HepG2 (cell line): ENCODE measurements around the gene ZG16. TPM values are rescaled to one million over a fixed set of nuclear protein-coding genes. Genes with fewer than 3 reads are reported as not detected.

Experiments
- ARNTL ChIP-seq: sonication (generic); formaldehyde crosslinking; IDR thresholded peaks from 2 replicates; pipeline ENCODE4 v1.4.0; 2020; ENCODE audit warnings: mild to moderate bottlenecking, missing genetic modification reagents
- ASH2L ChIP-seq: fragments of 300-600, 200-600 bp; sonication (generic); IDR thresholded peaks from 2 replicates; pipeline ENCODE4 v1.7.0; 2017; ENCODE audit warnings: low read depth, mild to moderate bottlenecking, moderate library complexity, mixed read lengths, low read length; ENCODE audit not compliant: insufficient read length
- CHCHD3 ChIP-seq: sonication (generic); formaldehyde crosslinking; IDR thresholded peaks from 2 replicates; pipeline ENCODE4 v1.8.0; 2022; ENCODE audit warnings: mild to moderate bottlenecking, missing genetic modification reagents, moderate library complexity
- CREB1 ChIP-seq, 2 experiments: fragments of 450-650 bp in 1 of 2; IDR thresholded peaks; 2 replicates each; pipeline ENCODE4 v1.6.1; 2016 to 2017; ENCODE audit warnings: control low read depth in 1 of 2, mild to moderate bottlenecking in 1 of 2, missing compliant biosample characterization in 1 of 2, missing genetic modification characterization in 1 of 2
- EP300 ChIP-seq, 3 experiments: sonication (generic) in 1 of 3; formaldehyde crosslinking in 1 of 3; IDR thresholded peaks; 2 replicates each; pipeline versions ENCODE4 v1.5.1 to v1.6.1; 2011 to 2020; ENCODE audit warnings: low read depth in 2 of 3, low read length in 2 of 3, borderline replicate concordance in 1 of 3, improper control_type of control experiment in 1 of 3, mild to moderate bottlenecking in 1 of 3, missing genetic modification reagents in 1 of 3, moderate library complexity in 1 of 3
- NFIC ChIP-seq: IDR thresholded peaks from 2 replicates; pipeline ENCODE4 v1.6.1; 2012; ENCODE audit warnings: mild to moderate bottlenecking, low read length, inconsistent platforms
- RXRA ChIP-seq: sonication (generic); formaldehyde crosslinking; IDR thresholded peaks from 2 replicates; pipeline ENCODE4 v1.5.1; 2020; ENCODE audit warnings: missing genetic modification reagents
- SP5 ChIP-seq: IDR thresholded peaks from 2 replicates; pipeline ENCODE4 v1.6.1; 2016; ENCODE audit warnings: low read depth, borderline replicate concordance
- TBX2 ChIP-seq: sonication (generic); formaldehyde crosslinking; IDR thresholded peaks from 2 replicates; pipeline ENCODE4 v1.5.0; 2020; ENCODE audit warnings: missing genetic modification reagents, mild to moderate bottlenecking, borderline replicate concordance
- ZC3H4 ChIP-seq: sonication (generic); formaldehyde crosslinking; IDR thresholded peaks from 2 replicates; pipeline ENCODE4 v1.4.0; 2020; ENCODE audit warnings: missing genetic modification reagents, borderline replicate concordance
- ZNF354B ChIP-seq: sonication (generic); formaldehyde crosslinking; IDR thresholded peaks from 2 replicates; pipeline ENCODE4 v1.8.0; 2022; ENCODE audit warnings: mild to moderate bottlenecking, missing genetic modification reagents
- ZNF44 ChIP-seq: sonication (generic); formaldehyde crosslinking; IDR thresholded peaks from 2 replicates; pipeline ENCODE4 v1.5.1; 2020; ENCODE audit warnings: mild to moderate bottlenecking, missing genetic modification reagents
- ZNF451 ChIP-seq: sonication (generic); formaldehyde crosslinking; IDR thresholded peaks from 2 replicates; pipeline ENCODE4 v1.5.0; 2020; ENCODE audit warnings: mild to moderate bottlenecking, missing genetic modification reagents
- ZNF543 ChIP-seq: sonication (generic); formaldehyde crosslinking; IDR thresholded peaks from 2 replicates; pipeline ENCODE4 v1.4.0; 2020; ENCODE audit warnings: mild to moderate bottlenecking, missing genetic modification reagents
- polyA plus RNA-seq, 8 experiments: library from polyadenylated mRNA; depleted of rRNA in 3 of 8; stranded (reverse) in 7 of 8; unstranded in 1 of 8; fragments of >200 nt; fragmentation: Illumina TruSeq in 4 of 8; extraction: Trizol in 4 of 8; gene quantifications; 2 replicates each; pipeline versions ENCODE4 v1.2.1 to v1.2.3, GENCODE V29; 2011 to 2016; ENCODE audit warnings: low read depth in 4 of 8, missing spikeins in 1 of 8, mixed read lengths in 1 of 8; ENCODE audit not compliant: insufficient read depth in 1 of 8
- total RNA-seq, 5 experiments: library from RNA; depleted of rRNA; stranded (reverse); fragments of >200 nt; fragmentation: Illumina TruSeq; extraction: Trizol; gene quantifications; 2 replicates each; pipeline ENCODE4 v1.2.3, GENCODE V29; 2016; ENCODE audit warnings: low read depth in 1 of 5
- TF ChIP-seq, protein P1 (sequence below): sonication (generic); formaldehyde crosslinking; IDR thresholded peaks from 2 replicates; pipeline ENCODE4 v1.5.1; 2020; ENCODE audit warnings: mild to moderate bottlenecking, missing genetic modification reagents, moderate library complexity
- TF ChIP-seq, protein P2 (sequence below): sonication (generic); formaldehyde crosslinking; IDR thresholded peaks from 2 replicates; pipeline ENCODE4 v1.5.0; 2020; ENCODE audit warnings: missing genetic modification reagents, mild to moderate bottlenecking, borderline replicate concordance
- TF ChIP-seq, protein P3 (sequence below): IDR thresholded peaks from 2 replicates; pipeline ENCODE4 v1.6.1; 2016; ENCODE audit warnings: missing compliant biosample characterization, missing genetic modification reagents, borderline replicate concordance
- TF ChIP-seq, protein P4 (sequence below): sonication (generic); formaldehyde crosslinking; IDR thresholded peaks from 2 replicates; pipeline ENCODE4 v1.4.0; 2020; ENCODE audit warnings: missing genetic modification reagents

The ZG16 gene
- total and polyA plus RNA-seq, 2 of the 13 experiments (the other 11 are each of a cell fraction or from before 2014, with no cell fraction given) = 0.04 to 0.07 TPM

DNA sequence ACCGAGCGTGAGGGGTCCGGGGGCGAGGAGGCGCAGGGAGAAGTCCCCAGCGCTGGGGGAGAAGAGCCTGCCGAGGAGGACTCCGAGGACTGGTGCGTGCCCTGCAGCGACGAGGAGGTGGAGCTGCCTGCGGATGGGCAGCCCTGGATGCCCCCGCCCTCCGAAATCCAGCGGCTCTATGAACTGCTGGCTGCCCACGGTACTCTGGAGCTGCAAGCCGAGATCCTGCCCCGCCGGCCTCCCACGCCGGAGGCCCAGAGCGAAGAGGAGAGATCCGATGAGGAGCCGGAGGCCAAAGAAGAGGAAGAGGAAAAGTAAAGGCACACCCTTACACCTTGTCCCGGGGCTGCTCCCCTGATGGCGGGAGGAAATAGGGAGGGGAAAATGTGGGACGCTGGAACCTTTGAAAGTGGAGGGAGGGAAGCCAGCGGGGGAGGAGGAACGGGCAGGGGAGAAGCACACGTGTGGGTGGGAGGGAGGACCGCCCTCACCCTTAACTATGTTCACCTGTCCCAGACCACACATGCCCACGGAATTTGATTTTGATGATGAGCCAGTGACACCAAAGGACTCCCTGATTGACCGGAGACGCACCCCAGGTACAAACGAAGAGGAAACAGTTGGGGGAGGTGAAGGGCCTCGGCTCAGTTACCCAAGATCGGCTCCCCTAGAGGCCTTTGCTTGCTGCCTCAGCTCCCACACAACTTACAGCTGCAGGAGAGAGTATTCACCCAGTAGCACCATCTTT is 38.8 kb downstream of the ZG16 start (continued):
- TF ChIP-seq, protein P1, sequence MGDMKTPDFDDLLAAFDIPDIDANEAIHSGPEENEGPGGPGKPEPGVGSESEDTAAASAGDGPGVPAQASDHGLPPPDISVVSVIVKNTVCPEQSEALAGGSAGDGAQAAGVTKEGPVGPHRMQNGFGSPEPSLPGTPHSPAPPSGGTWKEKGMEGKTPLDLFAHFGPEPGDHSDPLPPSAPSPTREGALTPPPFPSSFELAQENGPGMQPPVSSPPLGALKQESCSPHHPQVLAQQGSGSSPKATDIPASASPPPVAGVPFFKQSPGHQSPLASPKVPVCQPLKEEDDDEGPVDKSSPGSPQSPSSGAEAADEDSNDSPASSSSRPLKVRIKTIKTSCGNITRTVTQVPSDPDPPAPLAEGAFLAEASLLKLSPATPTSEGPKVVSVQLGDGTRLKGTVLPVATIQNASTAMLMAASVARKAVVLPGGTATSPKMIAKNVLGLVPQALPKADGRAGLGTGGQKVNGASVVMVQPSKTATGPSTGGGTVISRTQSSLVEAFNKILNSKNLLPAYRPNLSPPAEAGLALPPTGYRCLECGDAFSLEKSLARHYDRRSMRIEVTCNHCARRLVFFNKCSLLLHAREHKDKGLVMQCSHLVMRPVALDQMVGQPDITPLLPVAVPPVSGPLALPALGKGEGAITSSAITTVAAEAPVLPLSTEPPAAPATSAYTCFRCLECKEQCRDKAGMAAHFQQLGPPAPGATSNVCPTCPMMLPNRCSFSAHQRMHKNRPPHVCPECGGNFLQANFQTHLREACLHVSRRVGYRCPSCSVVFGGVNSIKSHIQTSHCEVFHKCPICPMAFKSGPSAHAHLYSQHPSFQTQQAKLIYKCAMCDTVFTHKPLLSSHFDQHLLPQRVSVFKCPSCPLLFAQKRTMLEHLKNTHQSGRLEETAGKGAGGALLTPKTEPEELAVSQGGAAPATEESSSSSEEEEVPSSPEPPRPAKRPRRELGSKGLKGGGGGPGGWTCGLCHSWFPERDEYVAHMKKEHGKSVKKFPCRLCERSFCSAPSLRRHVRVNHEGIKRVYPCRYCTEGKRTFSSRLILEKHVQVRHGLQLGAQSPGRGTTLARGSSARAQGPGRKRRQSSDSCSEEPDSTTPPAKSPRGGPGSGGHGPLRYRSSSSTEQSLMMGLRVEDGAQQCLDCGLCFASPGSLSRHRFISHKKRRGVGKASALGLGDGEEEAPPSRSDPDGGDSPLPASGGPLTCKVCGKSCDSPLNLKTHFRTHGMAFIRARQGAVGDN = peak; percentile 31
- TF ChIP-seq, protein P2, sequence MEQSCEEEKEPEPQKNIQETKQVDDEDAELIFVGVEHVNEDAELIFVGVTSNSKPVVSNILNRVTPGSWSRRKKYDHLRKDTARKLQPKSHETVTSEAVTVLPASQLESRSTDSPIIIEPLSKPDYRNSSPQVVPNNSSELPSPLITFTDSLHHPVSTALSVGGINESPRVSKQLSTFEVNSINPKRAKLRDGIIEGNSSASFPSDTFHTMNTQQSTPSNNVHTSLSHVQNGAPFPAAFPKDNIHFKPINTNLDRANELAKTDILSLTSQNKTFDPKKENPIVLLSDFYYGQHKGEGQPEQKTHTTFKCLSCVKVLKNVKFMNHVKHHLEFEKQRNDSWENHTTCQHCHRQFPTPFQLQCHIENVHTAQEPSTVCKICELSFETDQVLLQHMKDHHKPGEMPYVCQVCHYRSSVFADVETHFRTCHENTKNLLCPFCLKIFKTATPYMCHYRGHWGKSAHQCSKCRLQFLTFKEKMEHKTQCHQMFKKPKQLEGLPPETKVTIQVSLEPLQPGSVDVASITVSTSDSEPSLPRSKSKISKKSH (CRISPR knock-in tag) = peak; percentile 54
- TF ChIP-seq, protein P3, sequence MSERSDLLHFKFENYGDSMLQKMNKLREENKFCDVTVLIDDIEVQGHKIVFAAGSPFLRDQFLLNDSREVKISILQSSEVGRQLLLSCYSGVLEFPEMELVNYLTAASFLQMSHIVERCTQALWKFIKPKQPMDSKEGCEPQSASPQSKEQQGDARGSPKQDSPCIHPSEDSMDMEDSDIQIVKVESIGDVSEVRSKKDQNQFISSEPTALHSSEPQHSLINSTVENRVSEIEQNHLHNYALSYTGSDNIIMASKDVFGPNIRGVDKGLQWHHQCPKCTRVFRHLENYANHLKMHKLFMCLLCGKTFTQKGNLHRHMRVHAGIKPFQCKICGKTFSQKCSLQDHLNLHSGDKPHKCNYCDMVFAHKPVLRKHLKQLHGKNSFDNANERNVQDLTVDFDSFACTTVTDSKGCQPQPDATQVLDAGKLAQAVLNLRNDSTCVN (CRISPR knock-in tag) = peak; percentile 22; the same call in 1 of the 2 replicates
- TF ChIP-seq ARNTL (CRISPR knock-in tag) = 0 out of 2 replicates have a peak, but pooled peaks have one; percentile 0
- no peak for TF ChIP-seq CHCHD3 (CRISPR knock-in tag)
- TF ChIP-seq ZNF354B = 0 out of 2 replicates have a peak, but pooled peaks have one; percentile 5
- TF ChIP-seq TBX2 (CRISPR knock-in tag) = 0 out of 2 replicates have a peak, but pooled peaks have one; percentile 19
- TF ChIP-seq RXRA (CRISPR knock-in tag) = peak; percentile 13; the same call in 1 of the 2 replicates
- 0 out of 2 replicates have a peak, but pooled peaks have one; percentile 17 for TF ChIP-seq ZNF44 (CRISPR knock-in tag)
- peak; percentile 79; the same call in 1 of the 2 replicates for TF ChIP-seq ZNF451
- no peak for TF ChIP-seq ZC3H4 (CRISPR knock-in tag)
- 0 out of 2 replicates have a peak, but pooled peaks have one; percentile 13 for TF ChIP-seq SP5
- TF ChIP-seq CREB1 (IDR thresholded peaks at IDR 0.05) = no peak
- TF ChIP-seq CREB1 (CRISPR knock-in tag; IDR thresholded peaks at IDR 0.05) = no peak
- no peak for TF ChIP-seq NFIC
- peak; percentile 14; the same call in 1 of the 2 replicates for TF ChIP-seq ZNF543 (CRISPR knock-in tag)
- peak; percentile 10 for TF ChIP-seq ASH2L
- TF ChIP-seq, protein P4, sequence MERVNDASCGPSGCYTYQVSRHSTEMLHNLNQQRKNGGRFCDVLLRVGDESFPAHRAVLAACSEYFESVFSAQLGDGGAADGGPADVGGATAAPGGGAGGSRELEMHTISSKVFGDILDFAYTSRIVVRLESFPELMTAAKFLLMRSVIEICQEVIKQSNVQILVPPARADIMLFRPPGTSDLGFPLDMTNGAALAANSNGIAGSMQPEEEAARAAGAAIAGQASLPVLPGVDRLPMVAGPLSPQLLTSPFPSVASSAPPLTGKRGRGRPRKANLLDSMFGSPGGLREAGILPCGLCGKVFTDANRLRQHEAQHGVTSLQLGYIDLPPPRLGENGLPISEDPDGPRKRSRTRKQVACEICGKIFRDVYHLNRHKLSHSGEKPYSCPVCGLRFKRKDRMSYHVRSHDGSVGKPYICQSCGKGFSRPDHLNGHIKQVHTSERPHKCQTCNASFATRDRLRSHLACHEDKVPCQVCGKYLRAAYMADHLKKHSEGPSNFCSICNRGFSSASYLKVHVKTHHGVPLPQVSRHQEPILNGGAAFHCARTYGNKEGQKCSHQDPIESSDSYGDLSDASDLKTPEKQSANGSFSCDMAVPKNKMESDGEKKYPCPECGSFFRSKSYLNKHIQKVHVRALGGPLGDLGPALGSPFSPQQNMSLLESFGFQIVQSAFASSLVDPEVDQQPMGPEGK = peak; percentile 81
- peak in 1 of 2 experiments; percentile 9; a peak in 1 of 4 replicates for TF ChIP-seq EP300 (IDR thresholded peaks at IDR 0.05; ENCODE audit: low read depth in 2 of 2, low read length in 2 of 2)
- no peak for TF ChIP-seq EP300 (CRISPR knock-in tag; IDR thresholded peaks at IDR 0.05; ENCODE audit: borderline replicate concordance)
